Activated CD8-positive, alpha-beta T cell treated with anti-CD3 and anti-CD28 coated beads, Interleukin-2, amount 10 ng/mL, durations not matched to agents 7 days and 5 days (primary cell): ENCODE results near the gene GRIK1. TPM values are rescaled to one million over a fixed set of nuclear protein-coding genes. Genes with fewer than 3 reads are reported as not detected.

ENCODE experiments used
- ATAC-seq: fragments of 150-1000 bp; cut with Tn5 transposase; one replicate; pipeline ENCODE4 v1.10.0; 2021; ENCODE audit warnings: moderate library complexity
- CTCF ChIA-PET: fragments of 350-600 bp; sonication (Branson Sonifier 250); formaldehyde crosslinking; loops from one replicate; lab custom pipeline; 2021; ENCODE audit warnings: antibody characterized with exemption; lab: Charles Lee
- POLR2A ChIA-PET: fragments of 350-600 bp; sonication (Branson Sonifier 250); formaldehyde crosslinking; loops from one replicate; lab custom pipeline; 2021; ENCODE audit warnings: antibody characterized with exemption; lab: Charles Lee
- DNase-seq: peaks from one replicate; pipeline ENCODE4 v3.0.0-alpha.2; 2020
- H3K27ac Mint-ChIP-seq: one replicate; pipeline ENCODE4 v1.8.0; 2021; ENCODE audit warnings: mild to moderate bottlenecking, mixed read lengths
- H3K27me3 Mint-ChIP-seq: one replicate; pipeline ENCODE4 v1.8.0; 2021; ENCODE audit warnings: low read depth, mixed read lengths
- H3K36me3 Mint-ChIP-seq: one replicate; pipeline ENCODE4 v1.8.0; 2021; ENCODE audit warnings: low read depth, mixed read lengths
- H3K4me1 Mint-ChIP-seq: one replicate; pipeline ENCODE4 v1.8.0; 2021; ENCODE audit warnings: low read depth, mixed read lengths
- H3K4me3 Mint-ChIP-seq: one replicate; pipeline ENCODE4 v1.8.0; 2021; ENCODE audit warnings: mild to moderate bottlenecking, mixed read lengths
- H3K9me3 Mint-ChIP-seq: one replicate; pipeline ENCODE4 v1.8.0; 2022; ENCODE audit warnings: mixed read lengths; ENCODE audit not compliant: insufficient read depth
- total RNA-seq, 2 experiments: library from RNA; stranded (reverse); gene quantifications; one replicate each; pipeline ENCODE4 v1.2.3, GENCODE V29; 2021

Gene GRIK1
- total RNA-seq, 2 experiments from 2014 or later, result not detected

DNA sequence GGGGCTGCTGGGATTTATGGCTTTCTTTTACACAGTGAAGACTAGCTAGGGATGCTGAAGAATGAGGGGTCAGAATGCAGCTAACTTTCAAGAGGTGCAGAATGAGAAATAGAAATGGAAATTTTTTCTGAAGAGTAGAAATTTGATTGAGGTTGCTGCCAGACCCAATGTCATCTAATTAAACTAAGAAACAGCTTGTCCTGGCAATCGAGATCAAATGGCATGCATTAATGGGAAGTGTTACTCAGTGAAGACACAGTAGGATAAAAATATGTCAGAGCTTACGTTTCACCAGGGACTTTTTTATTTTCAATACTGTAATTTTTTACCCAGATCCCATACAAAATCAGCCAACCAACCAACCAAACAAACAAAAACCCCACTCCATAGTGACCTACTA lies 306.0 kb downstream of the GRIK1 start:
- no peak overlapping the region for H3K4me3 Mint-ChIP-seq
- H3K9me3 Mint-ChIP-seq, result no peaks in the 10 kb centered on the region
- H3K27ac Mint-ChIP-seq, result no peak overlapping the region
- no peaks in the 10 kb centered on the region for H3K27me3 Mint-ChIP-seq
- CTCF ChIA-PET, result no interaction called here
- POLR2A ChIA-PET, result no interaction called here
- peaks cover 2% of the 10 kb centered on the region for H3K36me3 Mint-ChIP-seq
- H3K4me1 Mint-ChIP-seq, result no peaks in the 10 kb centered on the region
- no peak for DNase-seq
- no peak for ATAC-seq

DNA sequence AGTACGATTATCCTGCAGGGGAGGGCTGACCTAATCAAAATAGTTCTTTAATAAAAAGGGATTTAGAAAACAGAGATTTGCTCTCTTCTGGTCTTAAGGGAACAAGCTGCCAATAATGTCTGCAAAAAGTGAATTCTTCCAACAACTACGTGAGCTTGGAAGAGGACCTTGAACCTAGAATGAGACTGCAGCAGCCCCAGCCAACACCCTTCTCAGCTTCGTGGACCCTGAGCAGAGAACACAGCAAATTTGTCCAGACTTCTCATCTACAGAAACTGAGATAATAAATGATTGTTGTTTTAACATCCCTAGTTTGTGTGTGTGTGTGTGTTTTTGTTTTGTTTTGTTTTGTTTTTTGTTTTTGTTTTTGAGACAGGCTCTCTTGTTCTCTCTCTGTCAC lies 309.4 kb downstream of the GRIK1 start:
- no peaks in the 10 kb centered on the region for H3K9me3 Mint-ChIP-seq
- peaks cover 2% of the 10 kb centered on the region for H3K36me3 Mint-ChIP-seq
- H3K27me3 Mint-ChIP-seq, result no peaks in the 10 kb centered on the region
- ChIA-PET POLR2A (no interaction called here), CTCF (no interaction called here)
- H3K4me1 Mint-ChIP-seq, result no peaks in the 10 kb centered on the region
- no peak overlapping the region for H3K4me3 Mint-ChIP-seq
- ATAC-seq, result no peak
- no peak for DNase-seq
- no peak overlapping the region for H3K27ac Mint-ChIP-seq

DNA sequence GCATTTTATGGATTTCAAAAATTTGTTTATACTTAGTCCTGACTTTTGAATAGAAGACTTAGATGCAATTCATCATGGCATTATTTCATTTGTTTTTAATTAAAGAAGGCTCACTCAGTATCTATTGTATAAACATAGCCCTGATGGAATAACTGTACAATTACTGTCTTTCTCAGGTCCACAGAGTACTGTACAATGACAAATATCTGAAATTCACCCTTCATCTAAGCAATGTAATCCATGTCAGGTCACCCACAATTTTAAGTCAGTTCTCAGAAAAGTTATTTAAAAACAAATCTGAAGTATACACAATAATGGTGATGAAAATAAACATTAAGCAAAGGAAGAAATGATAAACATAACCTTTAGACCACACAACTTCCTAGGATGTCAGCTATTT lies 311.9 kb downstream of the GRIK1 start:
- ATAC-seq (no peak), DNase-seq (no peak)
- no peaks in the 10 kb centered on the region for H3K4me1 Mint-ChIP-seq
- H3K4me3 Mint-ChIP-seq, result no peak overlapping the region
- no peaks in the 10 kb centered on the region for H3K9me3 Mint-ChIP-seq
- H3K36me3 Mint-ChIP-seq, result peaks cover 2% of the 10 kb centered on the region
- POLR2A ChIA-PET, result no interaction called here
- no peak overlapping the region for H3K27ac Mint-ChIP-seq
- H3K27me3 Mint-ChIP-seq, result no peaks in the 10 kb centered on the region
- CTCF ChIA-PET, result interaction anchor here (1.3 kb wide), 1 partner anchor 151 kb away, joined by 3 read pairs; no protein-coding TSS in a partner anchor

DNA sequence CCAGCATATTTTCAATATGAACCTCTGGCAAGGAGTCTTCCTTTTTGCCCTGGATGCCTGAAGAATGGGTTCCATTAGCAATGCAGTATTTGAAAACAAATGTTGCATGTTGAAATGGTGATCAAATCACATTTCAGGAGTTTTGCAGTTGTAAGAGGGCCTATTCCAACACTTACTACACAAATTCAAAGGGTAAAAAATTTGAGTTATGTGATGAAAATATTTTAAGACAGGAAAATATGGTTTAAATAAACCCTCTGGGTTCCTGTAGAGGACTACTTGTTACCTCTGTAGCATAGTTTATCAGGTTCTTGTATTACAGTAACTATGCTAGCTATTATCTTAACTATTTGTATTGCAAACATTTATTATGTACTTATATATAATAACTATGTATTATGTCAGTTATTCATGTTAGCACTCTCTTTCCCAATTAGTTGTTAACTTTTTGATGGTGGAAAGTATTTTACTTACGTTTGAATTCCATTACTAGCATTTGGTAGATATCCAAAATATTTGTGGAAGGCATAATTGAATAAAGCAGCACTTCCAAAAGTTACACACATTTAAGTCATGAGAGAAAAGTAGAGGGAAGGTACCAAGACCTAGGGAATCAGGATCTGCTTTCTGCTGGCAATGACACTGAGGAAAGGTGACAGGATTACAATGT lies 312.9 kb downstream of the GRIK1 start:
- DNase-seq (no peak), ATAC-seq (no peak)
- Mint-ChIP-seq H3K27ac (no peak overlapping the region), H3K27me3 (no peaks in the 10 kb centered on the region), H3K4me3 (no peak overlapping the region), H3K9me3 (no peaks in the 10 kb centered on the region), H3K4me1 (no peaks in the 10 kb centered on the region), H3K36me3 (peaks cover 2% of the 10 kb centered on the region)
- ChIA-PET POLR2A (no interaction called here), CTCF (no interaction called here)

DNA sequence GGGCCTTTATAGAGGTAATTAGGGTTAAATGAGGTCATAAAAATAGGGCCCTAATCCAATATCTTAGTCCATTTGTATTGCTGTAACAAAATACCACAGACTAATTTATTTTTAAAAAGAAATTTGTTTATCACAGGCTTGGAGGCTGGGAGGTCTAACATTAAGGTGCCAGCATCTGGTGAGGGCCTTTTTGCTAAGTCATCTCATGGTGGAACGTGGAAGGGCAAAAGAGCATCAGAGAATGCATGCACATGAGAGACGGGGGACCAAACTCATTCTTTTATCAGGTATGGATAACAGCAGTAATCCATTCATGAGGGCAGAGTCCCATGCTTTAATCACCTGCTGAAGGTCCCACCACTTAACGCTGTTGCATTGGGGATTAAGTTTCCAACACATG lies 313.8 kb downstream of the GRIK1 start:
- ChIA-PET CTCF (no interaction called here), POLR2A (no interaction called here)
- Mint-ChIP-seq H3K36me3 (peaks cover 2% of the 10 kb centered on the region), H3K27ac (no peak overlapping the region), H3K4me1 (no peaks in the 10 kb centered on the region), H3K4me3 (no peak overlapping the region), H3K9me3 (no peaks in the 10 kb centered on the region), H3K27me3 (no peaks in the 10 kb centered on the region)
- DNase-seq, result no peak
- ATAC-seq, result no peak

DNA sequence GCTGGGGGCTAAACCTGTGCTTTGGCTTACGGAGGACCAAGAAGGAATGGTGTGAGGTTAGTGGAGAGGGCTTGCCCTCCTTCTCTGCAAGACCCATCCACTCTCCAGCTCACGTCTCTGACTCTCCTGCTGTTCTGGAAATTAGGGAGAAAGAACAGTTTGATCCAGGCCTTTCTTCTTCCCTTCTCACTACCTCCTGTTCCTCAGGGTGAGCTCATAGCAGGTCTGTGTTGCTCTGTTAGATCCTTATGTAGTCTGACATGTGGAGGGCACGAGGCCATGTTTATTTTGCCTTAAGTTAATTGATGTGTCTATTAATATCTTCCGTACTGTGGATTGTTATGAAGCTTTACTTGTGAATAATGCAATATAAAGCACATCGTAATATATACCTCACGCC lies 315.0 kb downstream of the GRIK1 start:
- H3K9me3 Mint-ChIP-seq, result no peaks in the 10 kb centered on the region
- H3K27me3 Mint-ChIP-seq, result no peaks in the 10 kb centered on the region
- H3K36me3 Mint-ChIP-seq, result peaks cover 2% of the 10 kb centered on the region
- no peaks in the 10 kb centered on the region for H3K4me1 Mint-ChIP-seq
- ATAC-seq (no peak), DNase-seq (no peak)
- no peak overlapping the region for H3K27ac Mint-ChIP-seq
- POLR2A ChIA-PET, result no interaction called here
- no peak overlapping the region for H3K4me3 Mint-ChIP-seq
- CTCF ChIA-PET, result no interaction called here

DNA sequence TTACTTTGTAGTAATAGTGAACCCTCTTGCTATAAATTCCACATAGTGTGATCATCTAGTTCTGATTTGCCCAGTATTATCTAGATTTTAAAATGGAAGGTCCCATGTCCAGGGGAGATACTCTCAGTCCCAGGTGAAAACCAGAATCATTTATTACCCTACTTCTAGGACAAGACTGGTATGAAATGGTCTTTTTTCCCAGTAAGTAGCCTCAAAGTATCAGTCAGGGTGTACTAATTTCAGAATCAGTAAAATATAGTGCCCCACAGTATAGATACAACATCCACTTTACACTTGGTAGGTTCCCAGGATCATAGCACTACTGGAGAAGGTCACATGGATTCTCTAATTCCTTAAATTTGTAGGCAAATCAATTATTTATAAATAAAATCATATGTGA lies 318.3 kb downstream of the GRIK1 start:
- Mint-ChIP-seq H3K4me3 (no peak overlapping the region), H3K36me3 (no peaks in the 10 kb centered on the region), H3K4me1 (no peaks in the 10 kb centered on the region), H3K9me3 (no peaks in the 10 kb centered on the region), H3K27me3 (no peaks in the 10 kb centered on the region), H3K27ac (no peak overlapping the region)
- DNase-seq (no peak), ATAC-seq (no peak)
- ChIA-PET POLR2A (no interaction called here), CTCF (no interaction called here)

DNA sequence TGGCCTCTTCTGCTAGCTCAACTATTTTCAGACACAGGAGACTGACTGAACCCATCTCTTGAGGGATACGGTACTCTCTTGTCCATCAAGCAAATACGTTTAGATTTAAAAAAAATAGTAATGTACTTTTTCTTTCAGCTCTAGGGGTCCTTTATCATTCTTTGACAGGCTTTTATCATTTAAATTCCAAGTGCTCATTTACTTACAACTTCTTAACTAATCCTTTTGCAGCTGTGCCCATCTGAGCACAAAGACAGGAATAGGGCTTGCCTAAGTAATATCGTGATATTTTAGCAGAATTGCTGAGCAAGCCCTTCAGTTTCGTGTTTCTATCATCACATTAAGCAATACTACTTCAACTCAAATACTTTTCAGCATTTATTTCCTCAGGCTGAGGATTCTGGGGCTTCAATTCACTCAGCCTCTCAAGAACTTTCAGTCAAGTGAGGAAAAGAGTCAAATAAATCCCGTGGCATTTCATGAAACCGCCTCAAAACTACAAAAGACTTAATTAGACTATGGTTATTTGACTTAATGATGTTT lies 323.5 kb downstream of the GRIK1 start:
- H3K27me3 Mint-ChIP-seq, result no peaks in the 10 kb centered on the region
- no peak overlapping the region for H3K27ac Mint-ChIP-seq
- POLR2A ChIA-PET, result no interaction called here

DNA sequence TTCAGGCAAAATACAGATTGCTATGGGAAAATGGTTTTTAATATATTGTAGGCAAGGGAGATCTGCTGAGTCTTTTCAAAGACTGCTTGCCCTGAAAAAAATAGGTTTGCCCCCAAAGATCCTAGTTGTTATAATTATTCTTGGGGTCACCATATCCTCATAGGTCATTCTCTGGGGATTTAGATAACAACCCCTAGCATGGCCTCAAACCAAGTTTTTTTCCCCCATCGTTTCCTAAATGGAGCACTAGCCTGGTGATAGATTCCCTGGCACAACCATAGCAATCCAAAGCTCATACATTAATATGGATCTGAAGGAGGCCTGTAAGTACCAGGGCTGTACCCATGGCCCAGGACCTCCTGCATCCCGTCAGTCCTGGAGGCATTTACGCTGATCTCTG lies 325.9 kb downstream of the GRIK1 start:
- no peak overlapping the region for H3K27ac Mint-ChIP-seq
- H3K27me3 Mint-ChIP-seq, result no peaks in the 10 kb centered on the region
- CTCF ChIA-PET, result no interaction called here
- H3K36me3 Mint-ChIP-seq, result no peaks in the 10 kb centered on the region
- no peaks in the 10 kb centered on the region for H3K4me1 Mint-ChIP-seq
- DNase-seq (no peak), ATAC-seq (no peak)
- H3K4me3 Mint-ChIP-seq, result no peak overlapping the region
- POLR2A ChIA-PET, result no interaction called here
- no peaks in the 10 kb centered on the region for H3K9me3 Mint-ChIP-seq

More for the DNA sequence above, 323.5 kb downstream of the GRIK1 start:
- H3K36me3 Mint-ChIP-seq, result no peaks in the 10 kb centered on the region
- H3K9me3 Mint-ChIP-seq, result no peaks in the 10 kb centered on the region
- no peaks in the 10 kb centered on the region for H3K4me1 Mint-ChIP-seq
- DNase-seq (no peak), ATAC-seq (no peak)
- CTCF ChIA-PET, result no interaction called here
- no peak overlapping the region for H3K4me3 Mint-ChIP-seq

DNA sequence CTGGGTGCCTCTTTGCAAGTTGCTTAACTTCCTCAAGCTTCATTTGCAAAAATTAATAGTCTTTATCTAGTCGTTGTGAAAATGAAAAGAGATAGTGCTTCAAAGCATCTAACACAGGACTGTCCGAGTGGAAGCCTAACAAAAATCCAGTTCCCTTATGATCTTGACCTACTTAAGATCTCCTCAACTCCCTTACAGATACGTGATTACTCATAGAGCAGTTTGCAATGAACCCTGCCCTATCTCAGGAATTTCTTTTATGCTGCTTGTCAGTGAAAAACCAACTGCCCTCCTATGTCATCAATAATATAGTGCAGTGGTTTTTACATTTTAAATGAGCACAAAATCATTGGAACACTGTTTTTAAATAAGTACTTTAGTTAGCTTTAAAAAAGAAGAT lies 326.8 kb downstream of the GRIK1 start:
- no peaks in the 10 kb centered on the region for H3K27me3 Mint-ChIP-seq
- no peaks in the 10 kb centered on the region for H3K4me1 Mint-ChIP-seq
- H3K4me3 Mint-ChIP-seq, result no peak overlapping the region
- ATAC-seq, result no peak
- H3K27ac Mint-ChIP-seq, result no peak overlapping the region
- no peaks in the 10 kb centered on the region for H3K36me3 Mint-ChIP-seq
- no peak for DNase-seq
- CTCF ChIA-PET, result no interaction called here
- POLR2A ChIA-PET, result no interaction called here
- H3K9me3 Mint-ChIP-seq, result no peaks in the 10 kb centered on the region

DNA sequence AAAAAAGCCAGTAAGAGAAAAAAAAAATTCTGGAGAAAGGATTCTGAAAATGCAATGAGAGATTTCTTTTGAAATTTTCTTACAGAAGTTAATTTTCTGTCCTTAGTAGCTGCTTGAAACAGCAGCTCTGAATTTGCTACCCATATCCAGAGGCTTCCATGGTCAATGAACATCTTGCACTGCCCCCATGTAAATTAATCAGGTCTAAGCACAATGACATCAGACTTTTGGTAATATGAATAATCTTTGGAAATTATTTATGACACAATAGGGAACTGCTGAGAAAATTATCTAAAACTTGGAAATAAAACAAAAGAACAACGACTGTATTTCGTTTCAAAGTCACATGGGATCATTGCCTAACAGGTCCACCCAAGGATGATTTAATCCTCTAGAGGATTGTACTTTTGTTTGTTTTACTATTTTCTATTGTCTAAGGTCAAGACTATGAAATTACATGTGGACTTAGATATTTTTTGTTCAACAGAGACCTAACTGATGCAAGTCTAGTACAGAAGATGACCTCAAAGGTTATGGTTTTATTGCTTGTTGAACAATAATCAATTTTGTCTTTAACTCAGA lies 328.9 kb downstream of the GRIK1 start:
- no peaks in the 10 kb centered on the region for H3K36me3 Mint-ChIP-seq
- H3K4me1 Mint-ChIP-seq, result no peaks in the 10 kb centered on the region
- DNase-seq (no peak), ATAC-seq (no peak)
- no peak overlapping the region for H3K27ac Mint-ChIP-seq
- no peak overlapping the region for H3K4me3 Mint-ChIP-seq
- H3K9me3 Mint-ChIP-seq, result no peaks in the 10 kb centered on the region
- no peaks in the 10 kb centered on the region for H3K27me3 Mint-ChIP-seq
- ChIA-PET CTCF (no interaction called here), POLR2A (no interaction called here)

DNA sequence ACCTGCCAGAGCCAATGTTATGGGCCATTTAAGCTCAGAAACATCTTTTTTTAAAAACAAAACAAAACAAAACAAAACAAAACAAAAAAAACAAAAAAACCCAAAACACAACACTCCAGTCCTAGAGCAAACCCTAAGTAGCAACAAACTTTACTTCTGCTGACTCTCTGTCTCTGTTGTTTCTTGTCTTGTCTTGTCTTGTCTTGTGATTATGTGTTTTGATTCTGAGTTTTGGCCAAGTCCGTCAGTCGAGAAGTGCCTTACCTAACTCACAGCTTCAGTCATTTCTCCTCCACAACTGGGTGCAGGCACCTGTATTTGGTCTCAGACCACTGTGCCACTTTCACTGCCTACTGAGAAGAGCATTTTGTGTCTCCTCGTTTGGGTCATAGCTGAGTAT lies 333.2 kb downstream of the GRIK1 start:
- Mint-ChIP-seq H3K27me3 (no peaks in the 10 kb centered on the region), H3K4me3 (no peak overlapping the region), H3K36me3 (no peaks in the 10 kb centered on the region), H3K4me1 (no peaks in the 10 kb centered on the region), H3K27ac (no peak overlapping the region), H3K9me3 (no peaks in the 10 kb centered on the region)
- ATAC-seq (no peak), DNase-seq (no peak)
- ChIA-PET POLR2A (no interaction called here), CTCF (interaction anchor here (0.8 kb wide), 1 partner anchor 71 kb away, joined by 3 read pairs; no protein-coding TSS in a partner anchor)
